Measurements from ENCODE around the gene LIF.

LIF gene

GRCh38 chr22:30279932-30280331, 33.4 kb upstream of the LIF start:
- no peak overlapping the region for H2AFZ ChIP-seq
- no peak overlapping the region for H3K4me2 ChIP-seq (ENCODE audit: low read length)
- no peak overlapping the region for H3K27ac ChIP-seq
- H3K79me2 ChIP-seq = no peaks in the 10 kb centered on the region
- no peaks in the 10 kb centered on the region for H3K4me1 ChIP-seq
- no peak for TF ChIP-seq CTCF (IDR thresholded peaks at IDR 0.05)
- no peaks in the 10 kb centered on the region for H3K9me3 ChIP-seq (ENCODE audit: control insufficient read depth, low read length)
- no peak overlapping the region for H3K9ac ChIP-seq
- no peak overlapping the region for H3K4me3 ChIP-seq (ENCODE audit: low read depth, low read length)
- no peaks in the 10 kb centered on the region for H3K27me3 ChIP-seq (ENCODE audit: control insufficient read depth, insufficient read depth, low read length)
- H3K36me3 ChIP-seq (ENCODE audit: control insufficient read depth, insufficient read depth, low read length) = no peaks in the 10 kb centered on the region

- TF ChIP-seq CTCF (IDR thresholded peaks at IDR 0.05) = no peak
- Histone ChIP-seq H2AFZ (no peak overlapping the region), H3K27ac (no peak overlapping the region)
These were observed 32.7 kb upstream of the LIF start for GRCh38 chr22:30279046-30279788.

GRCh38 chr22:30277547-30278344, 31.2 kb upstream of the LIF start:
- TF ChIP-seq CTCF (IDR thresholded peaks at IDR 0.05) = no peak
- Histone ChIP-seq H3K79me2 (no peaks in the 10 kb centered on the region), H3K9me3 (ENCODE audit: control insufficient read depth, low read length) (no peaks in the 10 kb centered on the region), H2AFZ (no peak overlapping the region), H3K27ac (no peak overlapping the region), H3K4me1 (no peaks in the 10 kb centered on the region), H3K36me3 (ENCODE audit: control insufficient read depth, insufficient read depth, low read length) (no peaks in the 10 kb centered on the region), H3K27me3 (ENCODE audit: control insufficient read depth, insufficient read depth, low read length) (no peaks in the 10 kb centered on the region), H3K9ac (no peak overlapping the region), H3K4me3 (ENCODE audit: low read depth, low read length) (no peak overlapping the region), H3K4me2 (ENCODE audit: low read length) (no peak overlapping the region)

More at GRCh38 chr22:30279046-30279788, 32.7 kb upstream of the LIF start:
- no peaks in the 10 kb centered on the region for H3K79me2 ChIP-seq
- no peaks in the 10 kb centered on the region for H3K36me3 ChIP-seq (ENCODE audit: control insufficient read depth, insufficient read depth, low read length)
- H3K4me1 ChIP-seq = no peaks in the 10 kb centered on the region
- H3K4me2 ChIP-seq (ENCODE audit: low read length) = no peak overlapping the region
- no peak overlapping the region for H3K9ac ChIP-seq
- H3K9me3 ChIP-seq (ENCODE audit: control insufficient read depth, low read length) = no peaks in the 10 kb centered on the region
- no peaks in the 10 kb centered on the region for H3K27me3 ChIP-seq (ENCODE audit: control insufficient read depth, insufficient read depth, low read length)
- H3K4me3 ChIP-seq (ENCODE audit: low read depth, low read length) = no peak overlapping the region

- H3K36me3 ChIP-seq (ENCODE audit: control insufficient read depth, insufficient read depth, low read length) = no peaks in the 10 kb centered on the region
- H3K4me2 ChIP-seq (ENCODE audit: low read length) = no peak overlapping the region
- TF ChIP-seq CTCF (IDR thresholded peaks at IDR 0.05) = no peak
- no peaks in the 10 kb centered on the region for H3K27me3 ChIP-seq (ENCODE audit: control insufficient read depth, insufficient read depth, low read length)
- no peak overlapping the region for H3K4me3 ChIP-seq (ENCODE audit: low read depth, low read length)
- H3K79me2 ChIP-seq = no peaks in the 10 kb centered on the region
- no peak overlapping the region for H3K9ac ChIP-seq
- H2AFZ ChIP-seq = no peak overlapping the region
- no peaks in the 10 kb centered on the region for H3K4me1 ChIP-seq
- no peak overlapping the region for H3K27ac ChIP-seq
- no peaks in the 10 kb centered on the region for H3K9me3 ChIP-seq (ENCODE audit: control insufficient read depth, low read length)
These were observed 29.5 kb upstream of the LIF start for GRCh38 chr22:30276039-30276438.

Data from parathyroid adenoma (tissue), 2 donors.